Upper lobe of left lung (tissue), 6 donors: Measurements from ENCODE around the gene GH2. TPM values are rescaled to one million over a fixed set of nuclear protein-coding genes. Genes with fewer than 3 reads are reported as not detected.

Experiments
- ATAC-seq, 2 donors: fragments of 200-7000 bp; cut with Tn5 transposase; one replicate each; pipeline ENCODE4 v1.9.1; 2022; ENCODE audit warnings: mild to moderate bottlenecking in 2 of 2, moderate library complexity in 2 of 2; ENCODE audit not compliant: low FRiP score in 2 of 2
- DNase-seq, 2 donors: peaks; one replicate each; pipeline ENCODE4 v3.0.0-alpha.2; 2019 to 2020
- H3K27ac ChIP-seq, 4 donors: fragments of 200-600 bp; sonication (generic); one replicate each; pipeline ENCODE4 v1.5.1; 2016 to 2019
- H3K27me3 ChIP-seq, 4 donors: fragments of 200-600 bp; sonication (generic); one replicate each; pipeline ENCODE4 v1.5.1; 2017 to 2019
- H3K36me3 ChIP-seq, 4 donors: fragments of 200-600 bp; sonication (generic); one replicate each; pipeline ENCODE4 v1.5.1; 2016 to 2019
- H3K4me1 ChIP-seq, 4 donors: fragments of 200-600 bp; sonication (generic); one replicate each; pipeline ENCODE4 v1.5.1; 2018 to 2019
- H3K4me3 ChIP-seq, 4 donors: fragments of 200-600 bp; sonication (generic); one replicate each; pipeline ENCODE4 v1.5.1; 2017 to 2019; ENCODE audit warnings: mild to moderate bottlenecking in 2 of 4, moderate library complexity in 1 of 4
- H3K9me3 ChIP-seq, 4 donors: fragments of 200-600 bp; sonication (generic); one replicate each; pipeline ENCODE4 v1.5.1; 2018 to 2019
- EP300 ChIP-seq, 4 donors: sonication (generic); formaldehyde crosslinking; IDR thresholded peaks; one replicate each; pipeline ENCODE4 v1.5.1; 2017; ENCODE audit warnings: antibody characterized with exemption in 4 of 4, control low read depth in 2 of 4
- POLR2A ChIP-seq, 4 donors: fragments of 450-650 bp; IDR thresholded peaks; one replicate each; pipeline ENCODE4 v1.5.1; 2016 to 2017; ENCODE audit warnings: antibody characterized with exemption in 4 of 4, mild to moderate bottlenecking in 2 of 4
- POLR2AphosphoS5 ChIP-seq, 2 donors: sonication (generic); formaldehyde crosslinking; IDR thresholded peaks; one replicate each; pipeline ENCODE4 v1.5.1; 2017; ENCODE audit warnings: antibody characterized with exemption in 2 of 2
- WGBS, 2 donors: methylation state at CpG; one replicate each; pipeline ENCODE4 v1.1.5; 2017 to 2018; 5-methylcytosine and 5-hydroxymethylcytosine counted together
- total RNA-seq, 6 donors: library from RNA; depleted of rRNA in 4 of 6; stranded (reverse); fragments of >200 nt in 4 of 6; gene quantifications; one replicate each; pipeline versions ENCODE4 v1.1.0 to v1.2.1, GENCODE V29; 2016 to 2021
- TF ChIP-seq, protein P1 (sequence below), 6 experiments: fragments of 450-650 bp in 4 of 6; fragments of 200-600 bp in 2 of 6; sonication (generic) in 2 of 6; IDR thresholded peaks; one replicate each; pipeline ENCODE4 v1.5.1; 2016 to 2019; ENCODE audit warnings: antibody characterized with exemption in 6 of 6
- donor health status: DM: no; HTN: no; CAD: no; lungs with moderate emphysema.
- donor health status: DM: no; HTN: yes; CAD: no; lungs with severe emphysema.

The GH2 gene
- not detected for total RNA-seq

DNA sequence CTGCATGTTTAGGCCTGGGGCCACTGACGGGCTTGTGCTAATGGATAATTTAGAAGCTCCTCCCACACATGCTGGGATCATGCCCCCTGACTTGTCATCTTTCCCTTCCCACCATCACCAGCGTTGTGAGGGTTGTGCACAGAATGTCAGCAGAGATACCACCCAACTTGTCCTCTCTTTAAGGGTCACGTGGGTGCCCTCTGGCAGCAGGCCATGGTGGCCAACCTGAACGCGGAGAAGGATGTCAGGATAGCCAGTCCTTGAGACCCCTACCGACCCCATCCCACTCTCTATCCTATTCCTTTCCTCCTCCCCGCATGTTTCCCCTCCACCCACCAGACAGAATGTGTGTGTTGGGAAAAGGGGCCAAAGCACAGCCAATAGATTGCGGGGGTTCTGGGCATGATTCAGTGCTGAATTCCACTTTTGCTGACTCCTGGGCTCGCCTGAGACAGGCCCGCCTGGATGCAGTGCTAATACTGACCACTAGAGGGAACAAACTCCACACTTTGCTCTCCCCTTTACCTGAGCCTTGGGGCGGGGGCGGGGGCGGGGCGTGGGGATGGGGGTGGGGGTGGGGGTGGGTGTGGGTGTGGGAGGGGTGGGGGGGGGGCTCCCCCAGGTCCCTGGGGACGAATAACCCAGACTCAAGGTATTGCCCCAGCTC, at the start of gene GH2:
Gene GH2 (minus strand): TSS at position 10 of the 667 bp plus-strand sequence. CDS start 143 bp downstream, outside the sequence.
- Histone ChIP-seq H3K4me3 (no peak within 1 kb of the TSS), H3K36me3 (no peaks in the 10 kb centered on the region), H3K27ac (no peak within 1 kb of the TSS), H3K9me3 (no peaks in the 10 kb centered on the region), H3K27me3 (no peaks in the 10 kb centered on the region), H3K4me1 (no peaks in the 10 kb centered on the region)
- ATAC-seq (peak; percentile 77 to 79), DNase-seq (peak in 1 of 2 donors; percentile 41)
- WGBS, 2 donors = 34 to 38% methylated on average over 14 to 15 of the region's 15 CpGs
- no peak for TF ChIP-seq EP300 (IDR thresholded peaks at IDR 0.05)
- no peak for TF ChIP-seq POLR2A (IDR thresholded peaks at IDR 0.05)
- TF ChIP-seq, protein P1, sequence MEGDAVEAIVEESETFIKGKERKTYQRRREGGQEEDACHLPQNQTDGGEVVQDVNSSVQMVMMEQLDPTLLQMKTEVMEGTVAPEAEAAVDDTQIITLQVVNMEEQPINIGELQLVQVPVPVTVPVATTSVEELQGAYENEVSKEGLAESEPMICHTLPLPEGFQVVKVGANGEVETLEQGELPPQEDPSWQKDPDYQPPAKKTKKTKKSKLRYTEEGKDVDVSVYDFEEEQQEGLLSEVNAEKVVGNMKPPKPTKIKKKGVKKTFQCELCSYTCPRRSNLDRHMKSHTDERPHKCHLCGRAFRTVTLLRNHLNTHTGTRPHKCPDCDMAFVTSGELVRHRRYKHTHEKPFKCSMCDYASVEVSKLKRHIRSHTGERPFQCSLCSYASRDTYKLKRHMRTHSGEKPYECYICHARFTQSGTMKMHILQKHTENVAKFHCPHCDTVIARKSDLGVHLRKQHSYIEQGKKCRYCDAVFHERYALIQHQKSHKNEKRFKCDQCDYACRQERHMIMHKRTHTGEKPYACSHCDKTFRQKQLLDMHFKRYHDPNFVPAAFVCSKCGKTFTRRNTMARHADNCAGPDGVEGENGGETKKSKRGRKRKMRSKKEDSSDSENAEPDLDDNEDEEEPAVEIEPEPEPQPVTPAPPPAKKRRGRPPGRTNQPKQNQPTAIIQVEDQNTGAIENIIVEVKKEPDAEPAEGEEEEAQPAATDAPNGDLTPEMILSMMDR (IDR thresholded peaks at IDR 0.05) = peak; percentile 36 to 77 (median 58)
- no peak for TF ChIP-seq POLR2AphosphoS5 (IDR thresholded peaks at IDR 0.05)

GRCh38 chr17:63930951-63931575, 49.3 kb upstream of the GH2 start:
- DNase-seq = peak in 1 of 2 donors; percentile 80
- 55 to 68% methylated on average over 7 to 16 of the region's 16 CpGs for WGBS, 2 donors
- Histone ChIP-seq H3K27ac (peak overlapping the region; percentile 2 to 64 (median 58)), H3K36me3 (no peaks in the 10 kb centered on the region), H3K4me3 (peak overlapping the region in 3 of 4 donors; percentile 12 to 30 (median 16)), H3K4me1 (peaks cover 14 to 24% (median 16%) of the 10 kb centered on the region in 4 donors), H3K9me3 (no peaks in the 10 kb centered on the region), H3K27me3 (no peaks in the 10 kb centered on the region)
- TF ChIP-seq POLR2AphosphoS5 (IDR thresholded peaks at IDR 0.05) (no peak), POLR2A (IDR thresholded peaks at IDR 0.05) (no peak), EP300 (IDR thresholded peaks at IDR 0.05) (no peak)
- TF ChIP-seq, protein P1 (IDR thresholded peaks at IDR 0.05) = no peak
- peak; percentile 50 to 79 for ATAC-seq

DNA sequence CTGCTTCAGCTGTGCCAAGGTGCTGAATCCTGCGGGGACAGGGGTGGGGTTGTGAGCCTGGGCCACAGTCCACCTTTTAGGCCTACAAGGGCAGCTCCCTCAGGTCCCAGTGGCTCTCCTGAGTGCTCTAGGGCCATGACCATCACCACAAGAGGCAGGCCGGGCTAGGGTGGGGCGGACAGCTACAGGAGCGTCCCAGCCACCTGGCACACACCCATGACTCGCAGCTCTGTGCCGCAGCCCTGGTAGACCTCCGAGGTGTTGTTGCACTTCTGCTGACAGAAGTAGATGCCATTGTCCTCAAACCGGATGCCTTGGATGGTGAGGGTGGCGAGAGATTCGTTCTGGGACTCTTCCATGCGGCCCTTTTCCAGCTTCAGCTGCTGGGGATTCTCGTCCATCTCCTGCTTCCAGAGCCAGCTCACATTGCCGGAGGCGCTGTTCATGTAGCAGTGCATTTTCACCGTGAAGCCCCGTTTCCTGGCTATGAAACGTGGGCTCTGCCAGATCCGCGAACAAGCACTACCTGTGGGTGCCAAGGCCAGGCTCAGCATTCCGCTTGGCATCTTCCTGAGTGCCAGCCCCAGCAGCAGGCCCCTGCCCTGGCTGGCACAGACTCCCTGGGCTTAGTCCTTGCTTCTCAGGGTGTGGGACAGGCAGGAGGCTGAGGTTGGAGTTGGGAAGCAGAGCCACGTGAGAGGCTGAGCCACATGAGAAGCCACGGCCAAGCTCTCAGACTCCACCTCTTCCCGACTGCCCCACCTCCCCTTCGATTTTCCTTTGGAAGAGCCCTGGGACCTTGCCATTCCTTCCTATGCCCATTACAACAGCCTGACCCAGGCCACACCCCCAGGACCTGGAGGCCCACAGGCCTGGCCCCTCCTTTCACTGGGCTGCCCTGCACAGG, 48.4 kb upstream of the GH2 start:
- Histone ChIP-seq H3K27ac (peak overlapping the region in 2 of 4 donors; percentile 54 to 64), H3K4me1 (peaks cover 14 to 24% (median 16%) of the 10 kb centered on the region in 4 donors), H3K9me3 (no peaks in the 10 kb centered on the region), H3K27me3 (no peaks in the 10 kb centered on the region), H3K36me3 (no peaks in the 10 kb centered on the region), H3K4me3 (no peak overlapping the region)
- ATAC-seq (no peak), DNase-seq (no peak)
- no peak for TF ChIP-seq POLR2AphosphoS5 (IDR thresholded peaks at IDR 0.05)
- no peak for TF ChIP-seq POLR2A (IDR thresholded peaks at IDR 0.05)
- TF ChIP-seq, protein P1 (IDR thresholded peaks at IDR 0.05) = no peak
- no peak for TF ChIP-seq EP300 (IDR thresholded peaks at IDR 0.05)
- 84 to 90% methylated on average over 19 to 21 of the region's 24 CpGs for WGBS, 2 donors

- Histone ChIP-seq H3K4me1 (peaks cover 14 to 24% (median 16%) of the 10 kb centered on the region in 4 donors), H3K27me3 (no peaks in the 10 kb centered on the region), H3K36me3 (no peaks in the 10 kb centered on the region), H3K27ac (no peak overlapping the region), H3K4me3 (no peak overlapping the region), H3K9me3 (no peaks in the 10 kb centered on the region)
- TF ChIP-seq, protein P1 (IDR thresholded peaks at IDR 0.05) = no peak
- TF ChIP-seq EP300 (IDR thresholded peaks at IDR 0.05) (no peak), POLR2AphosphoS5 (IDR thresholded peaks at IDR 0.05) (no peak), POLR2A (IDR thresholded peaks at IDR 0.05) (no peak)
- DNase-seq = no peak
- 90 to 97% methylated on average over 3 to 10 of the region's 10 CpGs for WGBS, 2 donors
- no peak for ATAC-seq
Observed at GRCh38 chr17:63928966-63929695, 47.4 kb upstream of the GH2 start.
